SK-N-SH (cell line): ENCODE data around the gene PAQR5. TPM values are rescaled to one million over a fixed set of nuclear protein-coding genes. Genes with fewer than 3 reads are reported as not detected.
A peak's percentile ranks its signal among the peaks of the same experiment; 100 is the strongest.

ENCODE experiments used
- CTCF ChIA-PET: fragments of 300-600, 350-600 bp; formaldehyde crosslinking; extraction: SDS; loops from one replicate; lab custom pipeline; 2021; lab: Yijun Ruan, JAX
- POLR2A ChIA-PET: fragments of 350-600 bp; sonication (Branson Sonifier 250); formaldehyde crosslinking; extraction: SDS; loops from one replicate; lab custom pipeline; 2020; ENCODE audit warnings: antibody characterized with exemption, inconsistent platforms; lab: Yijun Ruan, JAX
- DNase-seq: peaks from one replicate; pipeline ENCODE4 v3.0.0; 2012
- H2AFZ ChIP-seq: fragments of 200-600 bp; sonication (generic); 2 replicates; pipeline ENCODE4 v1.8.1; 2016; ENCODE audit warnings: antibody characterized with exemption, mild to moderate bottlenecking, low read depth
- H3F3A ChIP-seq: fragments of 200-600 bp; sonication (generic); replicated peaks from 2 replicates; pipeline ENCODE3; 2016; ENCODE audit warnings: antibody characterized with exemption, mild to moderate bottlenecking; ENCODE audit not compliant: insufficient read depth
- H3K27ac ChIP-seq, 2 experiments: fragments of 200-500 bp in 1 of 2; fragments of 200-600 bp in 1 of 2; sonication (Bioruptor generic) in 1 of 2; sonication (generic), shearing (Covaris generic) in 1 of 2; 2 replicates each; pipeline versions ENCODE4 v1.5.1 to v1.6.1; 2014 to 2016; ENCODE audit warnings: low read depth in 2 of 2, inconsistent platforms in 1 of 2, low read length in 1 of 2, mild to moderate bottlenecking in 1 of 2, mixed read lengths in 1 of 2
- H3K27me3 ChIP-seq: fragments of 200-600 bp; sonication (generic), shearing (Covaris generic); 2 replicates; pipeline ENCODE4 v1.6.1; 2016; ENCODE audit warnings: mixed run types; ENCODE audit not compliant: insufficient read depth
- H3K36me3 ChIP-seq, 2 experiments: fragments of 200-500 bp in 1 of 2; fragments of 200-600 bp in 1 of 2; sonication (Bioruptor generic) in 1 of 2; sonication (generic) in 1 of 2; replicated peaks in 1 of 2; 2 replicates each; pipeline versions ENCODE3 to v1.5.1; 2014 to 2016; ENCODE audit warnings: low read length in 1 of 2, mild to moderate bottlenecking in 1 of 2; ENCODE audit not compliant: insufficient read depth in 2 of 2, control insufficient read depth in 1 of 2
- H3K4me1 ChIP-seq, 2 experiments: fragments of 200-500 bp in 1 of 2; fragments of 200-600 bp in 1 of 2; sonication (Bioruptor generic) in 1 of 2; sonication (generic), shearing (Covaris generic) in 1 of 2; 2 replicates each; pipeline versions ENCODE4 v1.5.1 to v1.6.1; 2014 to 2016; ENCODE audit warnings: low read depth in 1 of 2, low read length in 1 of 2, mixed run types in 1 of 2; ENCODE audit not compliant: insufficient read depth in 2 of 2, control insufficient read depth in 1 of 2
- H3K4me2 ChIP-seq: fragments of 200-600 bp; sonication (generic), shearing (Covaris generic); 2 replicates; pipeline ENCODE4 v1.6.1; 2017; ENCODE audit warnings: mixed run types
- H3K4me3 ChIP-seq, 2 experiments: fragments of 200-500 bp in 1 of 2; fragments of 200-600 bp in 1 of 2; sonication (Bioruptor generic) in 1 of 2; sonication (generic), shearing (Covaris generic) in 1 of 2; 2 replicates each; pipeline versions ENCODE4 v1.5.1 to v1.8.1; 2014 to 2016; ENCODE audit warnings: low read depth in 2 of 2, inconsistent platforms in 1 of 2, low read length in 1 of 2, mild to moderate bottlenecking in 1 of 2, mixed read lengths in 1 of 2, moderate library complexity in 1 of 2
- H3K79me2 ChIP-seq: fragments of 200-600 bp; sonication (generic); 2 replicates; pipeline ENCODE4 v1.8.1; 2017; ENCODE audit warnings: mild to moderate bottlenecking; ENCODE audit not compliant: insufficient read depth
- H3K9ac ChIP-seq: fragments of 200-600 bp; sonication (generic); 2 replicates; pipeline ENCODE4 v1.6.1; 2017; ENCODE audit warnings: mixed run types
- H3K9me2 ChIP-seq: fragments of 200-600 bp; sonication (generic); 2 replicates; pipeline ENCODE4 v1.6.1; 2017; ENCODE audit warnings: mixed run types
- H3K9me3 ChIP-seq: fragments of 200-600 bp; sonication (generic); 2 replicates; pipeline ENCODE4 v1.6.1; 2017; ENCODE audit warnings: mixed run types, mild to moderate bottlenecking, moderate library complexity
- H4K20me1 ChIP-seq: fragments of 200-600 bp; sonication (generic); 2 replicates; pipeline ENCODE4 v1.6.1; 2017; ENCODE audit warnings: mild to moderate bottlenecking, mixed run types; ENCODE audit not compliant: insufficient read depth
- CHD2 ChIP-seq: fragments of 150-350 bp; IDR thresholded peaks from 2 replicates; pipeline ENCODE4 v1.6.1; 2018; ENCODE audit warnings: low read length; ENCODE audit not compliant: partially characterized antibody
- ELF1 ChIP-seq: IDR thresholded peaks from 2 replicates; pipeline ENCODE4 v1.4.0; 2012
- EP300 ChIP-seq, 2 experiments: IDR thresholded peaks; 2 replicates each; pipeline versions ENCODE4 v1.4.0 to v1.6.1; 2012; ENCODE audit warnings: borderline replicate concordance in 1 of 2, low read depth in 1 of 2, low read length in 1 of 2
- EZH2phosphoT487 ChIP-seq: fragments of 200-600 bp; sonication (generic); IDR thresholded peaks from 2 replicates; pipeline ENCODE4 v1.6.1; 2017; ENCODE audit warnings: low read depth, mixed run types, mild to moderate bottlenecking, antibody characterized with exemption, moderate library complexity, borderline replicate concordance
- FOSL2 ChIP-seq: IDR thresholded peaks from 2 replicates; pipeline ENCODE4 v1.4.0; 2012; ENCODE audit warnings: low read depth, mild to moderate bottlenecking, moderate library complexity, borderline replicate concordance
- FOXM1 ChIP-seq: IDR thresholded peaks from 2 replicates; pipeline ENCODE4 v1.4.0; 2012; ENCODE audit warnings: low read depth, mild to moderate bottlenecking
- GABPA ChIP-seq: IDR thresholded peaks from 2 replicates; pipeline ENCODE4 v1.4.0; 2012; ENCODE audit warnings: low read depth, mild to moderate bottlenecking
- GATA2 ChIP-seq: sonication (generic); formaldehyde crosslinking; IDR thresholded peaks from 2 replicates; pipeline ENCODE4 v1.5.0; 2020; ENCODE audit warnings: mild to moderate bottlenecking, missing genetic modification reagents
- JUND ChIP-seq: IDR thresholded peaks from 2 replicates; pipeline ENCODE4 v1.4.0; 2012
- MXI1 ChIP-seq: IDR thresholded peaks from 2 replicates; pipeline ENCODE4 v1.6.1; 2012; ENCODE audit warnings: mild to moderate bottlenecking, low read depth, low read length, improper control_type of control experiment
- NFIC ChIP-seq: IDR thresholded peaks from 2 replicates; pipeline ENCODE4 v1.4.0; 2012; ENCODE audit warnings: borderline replicate concordance
- NRF1 ChIP-seq: IDR thresholded peaks from 2 replicates; pipeline ENCODE4 v1.6.1; 2012; ENCODE audit warnings: low read depth, mild to moderate bottlenecking, low read length
- RAD21 ChIP-seq: IDR thresholded peaks from 2 replicates; pipeline ENCODE4 v1.6.1; 2012; ENCODE audit warnings: mild to moderate bottlenecking, low read length
- RCOR1 ChIP-seq: fragments of 150-350 bp; IDR thresholded peaks from 2 replicates; pipeline ENCODE4 v1.6.1; 2017; ENCODE audit warnings: antibody characterized with exemption, low read length
- RFX5 ChIP-seq: IDR thresholded peaks from 2 replicates; pipeline ENCODE4 v1.6.1; 2012; ENCODE audit warnings: mild to moderate bottlenecking, improper control_type of control experiment, low read length
- SIN3A ChIP-seq: IDR thresholded peaks from 2 replicates; pipeline ENCODE4 v1.6.1; 2012; ENCODE audit warnings: low read depth, mild to moderate bottlenecking, low read length, moderate library complexity, borderline replicate concordance
- TCF12 ChIP-seq: IDR thresholded peaks from 2 replicates; pipeline ENCODE4 v1.4.0; 2012
- TEAD4 ChIP-seq: IDR thresholded peaks from 2 replicates; pipeline ENCODE4 v1.4.0; 2012; ENCODE audit warnings: mild to moderate bottlenecking, borderline replicate concordance; ENCODE audit not compliant: insufficient read depth
- YY1 ChIP-seq: IDR thresholded peaks from 2 replicates; pipeline ENCODE4 v1.4.0; 2012; ENCODE audit warnings: low read depth, mild to moderate bottlenecking
- WGBS: methylation state at CpG from one replicate; pipeline ENCODE4 v1.1.6; 2017; ENCODE audit warnings: low lambda C conversion rate; 5-methylcytosine and 5-hydroxymethylcytosine counted together
- polyA plus RNA-seq, 3 experiments: library from polyadenylated mRNA; depleted of rRNA; stranded (reverse); fragments of >200 nt; gene quantifications; 2 replicates each; pipeline ENCODE4 v1.2.3, GENCODE V29; 2012
- TF ChIP-seq, protein P1 (sequence below): IDR thresholded peaks from 2 replicates; pipeline ENCODE4 v1.4.0; 2012; ENCODE audit warnings: low read depth
- TF ChIP-seq, protein P2 (sequence below): IDR thresholded peaks from 2 replicates; pipeline ENCODE4; 2012
- TF ChIP-seq, protein P3 (sequence below): fragments of 150-350 bp; IDR thresholded peaks from 2 replicates; pipeline ENCODE4 v1.6.1; 2016; ENCODE audit warnings: mild to moderate bottlenecking, low read depth, low read length
- TF ChIP-seq, protein P4 (sequence below): IDR thresholded peaks from 2 replicates; pipeline ENCODE4 v1.4.0; 2012; ENCODE audit warnings: low read depth, borderline replicate concordance
- TF ChIP-seq, protein P5 (sequence below): IDR thresholded peaks from 2 replicates; pipeline ENCODE4 v1.6.1; 2012; ENCODE audit warnings: mild to moderate bottlenecking, low read depth, low read length, moderate library complexity
- TF ChIP-seq, protein P6 (sequence below): IDR thresholded peaks from 2 replicates; pipeline ENCODE4 v1.4.0; 2012; ENCODE audit warnings: low read depth, borderline replicate concordance

The PAQR5 gene
- polyA plus RNA-seq, 1 of the 3 experiments (the other 2 are of a cell fraction), result 3.9 TPM

DNA sequence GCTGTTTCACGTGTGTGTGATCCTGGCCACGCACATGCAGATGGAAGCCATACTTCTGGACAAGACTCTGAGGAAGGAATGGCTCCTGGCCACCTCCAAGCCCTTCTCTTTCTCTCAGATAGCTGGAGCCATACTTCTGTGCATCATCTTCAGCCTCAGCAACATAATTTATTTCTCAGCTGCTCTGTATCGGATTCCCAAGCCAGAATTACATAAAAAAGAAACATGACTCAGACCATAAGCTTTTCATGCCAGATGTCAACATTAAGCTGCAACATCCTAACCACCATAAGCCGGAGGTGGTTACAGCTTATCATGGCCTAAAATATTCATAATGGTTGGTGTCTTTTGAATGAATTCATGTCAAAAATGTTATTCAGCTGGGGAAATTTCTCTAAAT, 104.9 kb downstream of the PAQR5 start:
- H3K9me2 ChIP-seq, result no peaks in the 10 kb centered on the region
- peak overlapping the region; percentile 54 for H3K4me2 ChIP-seq
- WGBS, result 38% methylated on average over 4 of the region's 4 CpGs
- H2AFZ ChIP-seq, result no peak overlapping the region
- peaks cover 49% of the 10 kb centered on the region for H3K79me2 ChIP-seq
- DNase-seq, result no peak
- H3F3A ChIP-seq, result peaks cover 24% of the 10 kb centered on the region
- ChIA-PET POLR2A (no interaction called here), CTCF (interaction anchor here (0.7 to 5.7 kb wide), 5 partner anchors 9 to 851 kb away, joined by 3 to 58 read pairs (median 4); no protein-coding TSS in a partner anchor)
- peaks cover 8 to 14% of the 10 kb centered on the region in 2 experiments for H3K4me1 ChIP-seq
- H3K36me3 ChIP-seq, result no peaks in the 10 kb centered on the region
- no peaks in the 10 kb centered on the region for H3K9me3 ChIP-seq
- H3K4me3 ChIP-seq, result no peak overlapping the region
- peak overlapping the region; percentile 64 to 82; a peak in 3 of 4 replicates for H3K27ac ChIP-seq
- H4K20me1 ChIP-seq, result no peaks in the 10 kb centered on the region
- H3K9ac ChIP-seq, result no peak overlapping the region
- no peaks in the 10 kb centered on the region for H3K27me3 ChIP-seq
- TF ChIP-seq EZH2phosphoT487 (no peak), GABPA (no peak), TEAD4 (peak; percentile 62; the same call in 1 of the 2 replicates), NFIC (peak; percentile 77), EP300 (IDR thresholded peaks at IDR 0.05; ENCODE audit: borderline replicate concordance in 1 of 2, low read depth in 1 of 2, low read length in 1 of 2) (peak in 1 of 2 experiments; percentile 85; a peak in 1 of 4 replicates), NRF1 (no peak), ELF1 (no peak), CHD2 (no peak), YY1 (peak; percentile 61; the same call in 1 of the 2 replicates), JUND (peak; percentile 92), MXI1 (no peak), RCOR1 (no peak), SIN3A (0 out of 2 replicates have a peak, but pooled peaks have one; percentile 15), FOXM1 (no peak), TCF12 (peak; percentile 97), RFX5 (no peak), FOSL2 (peak; percentile 90; the same call in 1 of the 2 replicates), RAD21 (no peak), GATA2 (CRISPR knock-in tag) (no peak)
- TF ChIP-seq, protein P1, sequence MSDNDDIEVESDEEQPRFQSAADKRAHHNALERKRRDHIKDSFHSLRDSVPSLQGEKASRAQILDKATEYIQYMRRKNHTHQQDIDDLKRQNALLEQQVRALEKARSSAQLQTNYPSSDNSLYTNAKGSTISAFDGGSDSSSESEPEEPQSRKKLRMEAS, result peak; percentile 61; the same call in 1 of the 2 replicates
- TF ChIP-seq, protein P2, sequence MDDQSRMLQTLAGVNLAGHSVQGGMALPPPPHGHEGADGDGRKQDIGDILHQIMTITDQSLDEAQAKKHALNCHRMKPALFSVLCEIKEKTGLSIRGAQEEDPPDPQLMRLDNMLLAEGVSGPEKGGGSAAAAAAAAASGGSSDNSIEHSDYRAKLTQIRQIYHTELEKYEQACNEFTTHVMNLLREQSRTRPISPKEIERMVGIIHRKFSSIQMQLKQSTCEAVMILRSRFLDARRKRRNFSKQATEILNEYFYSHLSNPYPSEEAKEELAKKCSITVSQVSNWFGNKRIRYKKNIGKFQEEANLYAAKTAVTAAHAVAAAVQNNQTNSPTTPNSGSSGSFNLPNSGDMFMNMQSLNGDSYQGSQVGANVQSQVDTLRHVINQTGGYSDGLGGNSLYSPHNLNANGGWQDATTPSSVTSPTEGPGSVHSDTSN, result peak; percentile 91
- TF ChIP-seq, protein P3, sequence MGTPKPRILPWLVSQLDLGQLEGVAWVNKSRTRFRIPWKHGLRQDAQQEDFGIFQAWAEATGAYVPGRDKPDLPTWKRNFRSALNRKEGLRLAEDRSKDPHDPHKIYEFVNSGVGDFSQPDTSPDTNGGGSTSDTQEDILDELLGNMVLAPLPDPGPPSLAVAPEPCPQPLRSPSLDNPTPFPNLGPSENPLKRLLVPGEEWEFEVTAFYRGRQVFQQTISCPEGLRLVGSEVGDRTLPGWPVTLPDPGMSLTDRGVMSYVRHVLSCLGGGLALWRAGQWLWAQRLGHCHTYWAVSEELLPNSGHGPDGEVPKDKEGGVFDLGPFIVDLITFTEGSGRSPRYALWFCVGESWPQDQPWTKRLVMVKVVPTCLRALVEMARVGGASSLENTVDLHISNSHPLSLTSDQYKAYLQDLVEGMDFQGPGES, result no peak
- TF ChIP-seq, protein P4, sequence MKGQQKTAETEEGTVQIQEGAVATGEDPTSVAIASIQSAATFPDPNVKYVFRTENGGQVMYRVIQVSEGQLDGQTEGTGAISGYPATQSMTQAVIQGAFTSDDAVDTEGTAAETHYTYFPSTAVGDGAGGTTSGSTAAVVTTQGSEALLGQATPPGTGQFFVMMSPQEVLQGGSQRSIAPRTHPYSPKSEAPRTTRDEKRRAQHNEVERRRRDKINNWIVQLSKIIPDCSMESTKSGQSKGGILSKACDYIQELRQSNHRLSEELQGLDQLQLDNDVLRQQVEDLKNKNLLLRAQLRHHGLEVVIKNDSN, result no peak
- TF ChIP-seq, protein P5, sequence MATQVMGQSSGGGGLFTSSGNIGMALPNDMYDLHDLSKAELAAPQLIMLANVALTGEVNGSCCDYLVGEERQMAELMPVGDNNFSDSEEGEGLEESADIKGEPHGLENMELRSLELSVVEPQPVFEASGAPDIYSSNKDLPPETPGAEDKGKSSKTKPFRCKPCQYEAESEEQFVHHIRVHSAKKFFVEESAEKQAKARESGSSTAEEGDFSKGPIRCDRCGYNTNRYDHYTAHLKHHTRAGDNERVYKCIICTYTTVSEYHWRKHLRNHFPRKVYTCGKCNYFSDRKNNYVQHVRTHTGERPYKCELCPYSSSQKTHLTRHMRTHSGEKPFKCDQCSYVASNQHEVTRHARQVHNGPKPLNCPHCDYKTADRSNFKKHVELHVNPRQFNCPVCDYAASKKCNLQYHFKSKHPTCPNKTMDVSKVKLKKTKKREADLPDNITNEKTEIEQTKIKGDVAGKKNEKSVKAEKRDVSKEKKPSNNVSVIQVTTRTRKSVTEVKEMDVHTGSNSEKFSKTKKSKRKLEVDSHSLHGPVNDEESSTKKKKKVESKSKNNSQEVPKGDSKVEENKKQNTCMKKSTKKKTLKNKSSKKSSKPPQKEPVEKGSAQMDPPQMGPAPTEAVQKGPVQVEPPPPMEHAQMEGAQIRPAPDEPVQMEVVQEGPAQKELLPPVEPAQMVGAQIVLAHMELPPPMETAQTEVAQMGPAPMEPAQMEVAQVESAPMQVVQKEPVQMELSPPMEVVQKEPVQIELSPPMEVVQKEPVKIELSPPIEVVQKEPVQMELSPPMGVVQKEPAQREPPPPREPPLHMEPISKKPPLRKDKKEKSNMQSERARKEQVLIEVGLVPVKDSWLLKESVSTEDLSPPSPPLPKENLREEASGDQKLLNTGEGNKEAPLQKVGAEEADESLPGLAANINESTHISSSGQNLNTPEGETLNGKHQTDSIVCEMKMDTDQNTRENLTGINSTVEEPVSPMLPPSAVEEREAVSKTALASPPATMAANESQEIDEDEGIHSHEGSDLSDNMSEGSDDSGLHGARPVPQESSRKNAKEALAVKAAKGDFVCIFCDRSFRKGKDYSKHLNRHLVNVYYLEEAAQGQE, result no peak
- TF ChIP-seq, protein P6, sequence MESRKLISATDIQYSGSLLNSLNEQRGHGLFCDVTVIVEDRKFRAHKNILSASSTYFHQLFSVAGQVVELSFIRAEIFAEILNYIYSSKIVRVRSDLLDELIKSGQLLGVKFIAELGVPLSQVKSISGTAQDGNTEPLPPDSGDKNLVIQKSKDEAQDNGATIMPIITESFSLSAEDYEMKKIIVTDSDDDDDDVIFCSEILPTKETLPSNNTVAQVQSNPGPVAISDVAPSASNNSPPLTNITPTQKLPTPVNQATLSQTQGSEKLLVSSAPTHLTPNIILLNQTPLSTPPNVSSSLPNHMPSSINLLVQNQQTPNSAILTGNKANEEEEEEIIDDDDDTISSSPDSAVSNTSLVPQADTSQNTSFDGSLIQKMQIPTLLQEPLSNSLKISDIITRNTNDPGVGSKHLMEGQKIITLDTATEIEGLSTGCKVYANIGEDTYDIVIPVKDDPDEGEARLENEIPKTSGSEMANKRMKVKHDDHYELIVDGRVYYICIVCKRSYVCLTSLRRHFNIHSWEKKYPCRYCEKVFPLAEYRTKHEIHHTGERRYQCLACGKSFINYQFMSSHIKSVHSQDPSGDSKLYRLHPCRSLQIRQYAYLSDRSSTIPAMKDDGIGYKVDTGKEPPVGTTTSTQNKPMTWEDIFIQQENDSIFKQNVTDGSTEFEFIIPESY, result peak; percentile 59; the same call in 1 of the 2 replicates
